GM18526 (cell line): ENCODE results near the gene TNS3.

Source experiments
- POLR2A ChIP-seq: IDR thresholded peaks from 3 replicates; pipeline ENCODE4 v1.6.1; 2011; ENCODE audit not compliant: insufficient read length; ENCODE audit errors: extremely low read depth

Gene TNS3

DNA sequence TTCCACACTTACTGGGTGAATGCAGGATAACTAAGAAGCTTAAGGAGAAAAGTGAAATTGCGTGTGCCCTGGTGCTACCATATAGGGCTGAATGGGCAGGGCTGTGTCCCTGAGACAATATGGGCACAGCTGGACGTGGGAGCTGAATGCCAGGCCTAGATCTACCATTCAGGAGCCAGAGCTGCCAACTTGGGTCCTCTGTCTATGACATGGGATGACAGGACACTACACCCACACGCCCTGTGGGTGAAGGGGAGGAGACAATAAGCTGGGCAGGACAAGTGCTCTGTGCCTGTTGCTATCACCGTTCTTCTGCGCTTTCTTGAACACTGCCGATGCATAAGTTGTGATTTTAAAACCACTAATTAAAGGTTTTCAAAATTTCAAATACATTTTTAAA, 293.9 kb downstream of the TNS3 start:
- TF ChIP-seq POLR2A = no peak

DNA sequence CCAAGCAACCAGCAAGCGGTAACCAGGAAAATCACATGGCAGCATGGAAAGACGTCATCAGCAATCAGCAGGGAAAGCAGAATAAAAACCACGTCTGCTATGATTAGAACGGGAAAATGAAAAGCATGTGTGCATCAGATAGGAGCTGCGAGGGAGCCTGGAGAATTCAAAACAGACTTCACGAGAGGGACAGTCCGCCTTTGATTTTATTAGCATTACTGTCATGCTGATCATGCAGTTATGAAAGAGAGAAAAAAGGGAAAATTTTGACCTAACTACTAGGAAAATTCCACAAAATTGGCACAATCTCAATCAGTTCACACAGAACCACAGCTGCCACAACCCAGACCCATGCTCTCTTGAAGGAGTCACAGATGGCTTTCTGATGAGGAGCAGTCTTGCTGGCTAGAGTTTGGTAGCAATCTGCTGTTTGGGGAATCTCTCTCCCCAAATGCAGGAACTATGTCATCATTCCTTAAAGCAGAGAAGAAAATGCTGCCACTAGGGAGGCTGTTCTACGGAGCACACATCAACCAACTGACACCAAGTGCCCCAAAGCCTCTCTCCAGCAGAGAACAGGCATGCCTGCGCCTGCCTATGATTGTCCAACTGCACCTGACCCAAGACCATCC, 295.9 kb downstream of the TNS3 start:
- TF ChIP-seq POLR2A = no peak

DNA sequence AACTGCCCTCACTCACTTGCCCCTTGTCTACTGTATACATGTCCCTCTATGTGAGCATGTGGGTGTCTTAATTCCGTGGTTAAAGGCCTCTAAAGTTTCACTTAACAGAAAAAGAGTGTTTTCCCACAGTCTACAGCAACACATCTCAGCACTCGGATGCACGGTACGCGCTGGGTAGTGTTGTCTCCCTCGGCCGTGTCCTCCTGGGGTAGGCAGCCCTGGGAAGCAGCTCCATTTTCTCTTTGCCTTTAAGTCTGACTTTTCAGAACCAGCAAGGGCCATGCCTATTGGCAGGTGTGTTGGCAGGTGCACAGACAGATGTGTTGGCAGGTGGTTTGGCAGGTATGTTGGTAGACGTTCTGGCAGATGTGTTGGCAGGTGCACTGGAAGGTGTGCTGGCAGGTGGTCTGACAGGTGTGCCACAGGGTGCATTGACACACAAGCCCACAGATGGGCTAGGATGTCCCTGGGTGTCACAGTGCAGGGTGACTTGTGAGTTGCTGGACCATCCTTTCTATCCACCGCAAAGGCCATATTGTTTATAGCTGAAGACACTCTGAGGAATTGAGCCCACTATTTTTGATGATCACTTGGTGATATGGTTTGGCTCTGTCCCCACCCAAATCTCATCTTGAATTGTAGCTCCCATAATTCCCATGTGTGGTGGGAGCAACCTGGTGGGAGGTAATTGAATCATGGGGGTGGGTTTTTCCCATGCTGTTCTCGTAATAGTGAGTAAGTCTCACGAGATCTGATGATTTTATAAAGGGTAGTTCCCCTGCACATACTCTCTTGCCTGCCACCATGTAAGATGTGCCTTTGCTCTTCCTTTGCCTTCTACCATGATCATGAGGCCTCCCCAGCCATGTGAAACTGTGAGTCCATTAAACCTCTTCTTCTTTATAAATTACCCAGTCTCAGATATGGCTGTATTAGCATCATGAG, 296.9 kb downstream of the TNS3 start:
- no peak for TF ChIP-seq POLR2A

- TF ChIP-seq POLR2A = no peak
These were observed 298.3 kb downstream of the TNS3 start for GRCh38 chr7:47283497-47284131.

DNA sequence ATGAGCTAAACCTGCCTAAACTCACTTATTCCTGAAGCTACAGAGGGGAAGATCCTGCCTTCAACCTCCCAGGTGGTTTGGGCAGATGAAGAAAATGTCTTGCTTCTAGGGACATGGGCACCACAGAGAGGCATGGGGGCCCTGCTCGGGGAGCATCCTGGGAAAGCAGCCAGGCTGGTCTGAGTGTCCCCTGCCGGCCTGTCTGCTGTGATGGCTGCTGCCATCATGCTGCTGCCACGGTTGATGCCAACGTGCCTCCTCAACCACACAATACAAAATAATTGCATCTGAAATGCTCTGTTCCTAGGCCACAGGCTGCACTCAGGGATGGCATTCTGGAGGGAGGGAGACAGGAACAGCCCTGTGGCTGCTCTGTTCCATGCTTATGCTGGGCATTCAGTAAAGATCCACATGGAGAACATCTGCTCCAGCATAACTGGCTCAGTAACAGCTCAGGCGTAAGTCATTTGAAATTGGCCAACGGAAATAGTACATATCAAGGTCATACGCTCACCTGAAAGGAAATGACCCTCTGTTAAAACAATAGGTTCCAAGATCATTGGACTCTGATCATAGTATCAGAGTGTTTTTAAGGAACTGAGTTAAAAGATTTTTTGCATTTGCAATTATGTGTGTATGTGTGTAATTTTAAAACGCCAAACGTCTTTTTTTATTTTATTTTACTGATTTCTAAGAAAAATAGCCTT, 299.0 kb downstream of the TNS3 start:
- TF ChIP-seq POLR2A = no peak

- no peak for TF ChIP-seq POLR2A
These were observed 299.8 kb downstream of the TNS3 start for GRCh38 chr7:47281966-47282643.

DNA sequence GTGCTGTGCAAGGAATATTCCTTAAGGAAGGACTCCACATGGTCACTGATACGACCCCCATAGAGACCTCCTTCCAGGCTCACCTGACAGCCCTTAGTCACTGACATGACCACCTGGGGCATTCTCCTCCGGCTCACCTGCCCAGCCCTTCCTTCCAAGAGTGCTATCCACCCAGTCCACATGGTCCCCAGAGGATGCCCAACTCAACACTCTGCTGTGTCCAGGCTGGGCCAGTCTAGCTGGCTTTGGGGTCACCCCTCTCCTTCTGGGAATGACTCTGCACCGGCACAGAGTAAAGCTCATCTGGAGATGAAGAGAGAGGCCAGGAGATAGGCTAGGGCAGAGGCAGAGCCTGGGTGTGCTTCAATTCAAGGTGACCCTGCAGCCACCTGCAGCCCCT, 300.8 kb downstream of the TNS3 start:
- TF ChIP-seq POLR2A = no peak

DNA sequence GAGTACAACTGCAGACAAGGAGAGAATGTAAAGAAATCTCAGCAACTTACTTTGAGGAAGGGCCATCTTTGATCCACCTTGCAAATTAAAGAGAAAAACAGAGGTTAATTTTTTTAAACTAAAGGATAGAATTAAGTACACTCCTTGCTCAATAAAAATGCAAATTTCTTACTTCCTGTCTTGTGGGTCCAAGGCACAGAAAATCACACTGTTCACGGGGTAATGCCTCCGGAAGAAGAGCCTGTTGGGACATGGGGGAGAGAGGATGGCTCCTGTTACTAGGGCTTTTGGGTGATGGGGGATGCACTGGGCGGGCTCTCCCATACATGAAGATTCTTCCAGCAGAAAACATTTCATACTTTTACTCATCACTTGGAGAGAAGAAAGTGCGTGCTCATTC, 301.8 kb downstream of the TNS3 start:
- TF ChIP-seq POLR2A = no peak

- no peak for TF ChIP-seq POLR2A
These were observed 303.9 kb downstream of the TNS3 start for GRCh38 chr7:47278043-47278442.

DNA sequence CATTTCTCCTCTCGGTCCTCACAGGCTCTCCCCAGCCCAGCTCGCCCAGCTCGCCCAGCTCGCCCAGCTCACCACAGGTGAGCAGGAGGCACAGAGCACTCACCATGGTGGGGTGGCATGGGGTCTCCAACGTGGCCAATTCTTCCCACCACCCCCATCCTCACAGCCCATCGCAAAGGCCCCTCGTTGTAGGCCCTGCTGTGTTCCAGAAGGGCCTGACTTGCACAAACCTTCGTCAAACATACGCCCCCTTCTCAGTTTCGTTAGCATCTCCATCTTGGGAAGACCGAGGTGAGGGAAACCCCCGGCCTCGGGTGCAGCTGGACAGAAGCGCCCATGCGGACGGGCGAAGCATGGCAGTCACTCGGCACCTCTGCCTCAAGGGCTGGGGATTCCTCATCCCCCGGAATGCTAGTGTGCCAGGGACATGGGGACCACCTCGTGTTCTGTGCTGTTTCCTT, 304.6 kb downstream of the TNS3 start:
- no peak for TF ChIP-seq POLR2A

DNA sequence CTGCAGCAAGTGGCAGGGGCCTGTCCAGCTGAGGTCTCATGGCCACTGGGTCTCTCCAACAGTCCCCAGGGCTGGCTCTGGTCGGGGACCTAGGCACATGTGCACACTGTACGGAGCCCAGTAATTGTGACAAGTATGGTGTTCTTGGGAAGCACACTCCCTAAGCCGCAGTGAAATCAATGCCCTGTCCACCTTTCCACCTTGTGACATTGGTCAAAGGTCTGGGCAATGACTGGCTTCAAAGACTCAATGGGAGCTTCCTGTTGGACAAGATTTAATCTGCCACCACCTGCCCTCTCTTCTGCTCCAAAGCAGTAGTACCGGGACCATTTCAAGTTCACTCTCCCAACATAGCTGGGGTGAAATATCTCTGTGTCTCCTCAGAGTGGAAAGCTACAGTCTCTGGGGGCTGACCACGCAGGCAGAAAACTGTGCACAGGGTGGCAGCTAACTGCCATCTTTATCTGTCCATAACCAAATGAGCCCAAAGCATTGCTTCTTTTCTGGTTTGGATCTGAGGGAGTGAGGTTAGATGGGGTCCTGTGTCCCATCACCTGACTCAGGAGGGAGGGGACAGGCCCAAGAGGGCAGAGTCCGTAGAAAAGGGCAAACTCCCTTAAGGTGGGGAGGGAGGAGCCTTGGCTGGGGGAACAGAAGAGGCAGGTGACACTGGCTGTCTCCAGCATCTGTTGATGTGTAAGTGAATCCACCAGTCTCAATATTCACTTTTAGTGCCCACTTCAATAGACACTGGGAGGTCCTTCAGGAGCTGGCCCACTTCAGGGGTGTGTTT, 307.7 kb downstream of the TNS3 start:
- no peak for TF ChIP-seq POLR2A

DNA sequence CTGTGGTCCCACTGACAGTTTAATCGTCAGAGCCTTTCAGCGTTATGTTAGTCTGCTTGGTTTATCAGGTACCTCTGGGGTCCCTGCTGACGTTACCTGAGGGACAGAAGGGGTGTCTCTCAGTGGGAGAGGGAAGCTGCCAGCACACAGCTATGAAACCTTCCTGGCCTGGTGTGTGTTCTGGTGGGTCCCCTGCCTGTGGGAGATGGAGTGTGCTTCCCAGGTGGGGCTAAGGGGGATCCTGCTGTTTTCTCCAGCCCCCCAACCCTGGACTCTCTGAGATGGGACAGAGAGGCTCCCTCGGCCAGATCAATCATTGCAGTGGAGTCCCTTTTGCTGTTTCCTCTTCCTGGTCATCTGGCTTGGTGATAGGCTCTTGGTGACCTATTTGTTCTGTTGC, 308.8 kb downstream of the TNS3 start:
- TF ChIP-seq POLR2A = no peak

DNA sequence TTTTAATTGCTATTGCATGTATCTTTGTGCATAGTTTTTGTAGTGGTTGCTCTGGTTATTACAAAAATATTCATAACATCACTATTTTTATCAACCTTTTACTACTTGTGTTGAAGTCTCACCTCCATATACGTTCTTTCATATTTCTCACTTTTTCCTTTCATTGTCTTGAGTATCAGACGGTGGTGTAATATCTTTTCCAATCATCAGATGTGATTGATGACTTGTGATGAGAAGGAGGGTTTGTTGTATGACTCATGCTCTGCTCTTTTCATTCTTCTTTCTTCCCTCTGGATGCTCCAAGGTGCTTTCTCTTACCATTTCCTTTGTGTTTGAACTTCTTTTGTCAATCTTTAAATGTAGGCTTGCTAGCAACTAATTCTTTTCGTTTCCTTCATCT, 310.2 kb downstream of the TNS3 start:
- no peak for TF ChIP-seq POLR2A
